ENCODE results near the gene QRICH2. TPM values are rescaled to one million over a fixed set of nuclear protein-coding genes. Genes with fewer than 3 reads are reported as not detected.

QRICH2 gene
- total RNA-seq, 2 experiments from 2014 or later: 7.2 to 9.4 TPM

DNA sequence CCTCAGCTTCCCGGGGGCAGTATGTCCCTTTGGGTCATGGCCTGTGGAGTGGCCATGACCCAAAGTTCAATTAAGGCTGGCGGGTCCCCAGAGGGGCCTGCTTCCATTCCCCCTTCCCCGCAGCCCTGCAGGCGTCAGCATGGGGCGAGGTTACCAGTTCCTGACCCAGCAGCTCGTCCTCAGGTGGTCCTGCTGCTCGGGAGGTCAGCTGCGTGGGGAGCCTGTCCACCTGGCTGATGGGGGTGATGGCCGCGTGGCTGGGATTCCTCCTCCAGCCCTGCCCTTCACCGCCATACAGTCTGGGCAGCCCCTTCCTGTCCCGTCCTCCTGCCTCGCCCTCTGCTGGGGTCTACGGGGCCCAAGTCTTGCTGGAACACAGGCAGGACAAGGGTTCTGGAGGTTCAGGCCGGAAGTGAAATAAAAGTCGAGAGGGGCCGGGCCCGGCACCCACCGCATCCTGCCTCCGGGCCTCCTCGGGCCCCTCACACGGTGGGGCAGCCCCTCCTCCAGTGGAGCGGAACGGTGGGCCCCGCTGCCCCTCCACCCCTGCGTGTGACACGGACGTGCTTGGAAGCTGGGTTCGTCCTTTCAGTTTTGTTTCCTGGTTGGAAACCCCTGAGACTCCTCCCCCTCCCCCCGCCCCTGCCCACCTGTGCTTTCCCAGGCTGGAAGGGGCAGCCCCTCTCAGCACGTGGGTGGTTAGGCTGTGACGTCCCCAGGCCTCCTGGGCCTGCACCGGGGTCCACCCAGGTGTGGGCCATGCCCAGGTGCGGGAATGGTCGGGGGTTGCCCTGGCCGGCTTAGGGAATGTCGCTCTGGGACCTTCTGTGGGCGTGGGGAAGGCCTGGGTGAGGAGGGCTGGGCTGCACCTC lies 36.2 kb downstream of the QRICH2 start:
- Histone ChIP-seq H3K79me2 (ENCODE audit: insufficient read depth, low read depth, low read length) (peaks cover 30% of the 10 kb centered on the region), H3K36me3 (ENCODE audit: insufficient read depth, low read length) (peaks cover 19% of the 10 kb centered on the region; the same call in 1 of the 2 replicates), H3K4me2 (ENCODE audit: low read length) (peak overlapping the region; percentile 77), H4K20me1 (ENCODE audit: insufficient read depth, low read length) (no peaks in the 10 kb centered on the region), H3K27ac (ENCODE audit: low read depth, low read length, poor library complexity, severe bottlenecking) (peak overlapping the region; percentile 85), H3K9me2 (ENCODE audit: insufficient read depth, low read length) (no peaks in the 10 kb centered on the region), H2AFZ (ENCODE audit: low read length) (no peak overlapping the region; the same call in 1 of the 2 replicates), H3K4me1 (ENCODE audit: insufficient read depth, low read length, poor library complexity, severe bottlenecking) (peaks cover 84% of the 10 kb centered on the region), H3K9me3 (ENCODE audit: low read length) (no peaks in the 10 kb centered on the region), H3K4me3 (ENCODE audit: low read depth, low read length, poor library complexity, severe bottlenecking) (peak overlapping the region; percentile 61)
- TF ChIP-seq EZH2phosphoT487 (IDR thresholded peaks at IDR 0.05; ENCODE audit: borderline replicate concordance, low read depth, low read length): no peak
- TF ChIP-seq, protein P1, sequence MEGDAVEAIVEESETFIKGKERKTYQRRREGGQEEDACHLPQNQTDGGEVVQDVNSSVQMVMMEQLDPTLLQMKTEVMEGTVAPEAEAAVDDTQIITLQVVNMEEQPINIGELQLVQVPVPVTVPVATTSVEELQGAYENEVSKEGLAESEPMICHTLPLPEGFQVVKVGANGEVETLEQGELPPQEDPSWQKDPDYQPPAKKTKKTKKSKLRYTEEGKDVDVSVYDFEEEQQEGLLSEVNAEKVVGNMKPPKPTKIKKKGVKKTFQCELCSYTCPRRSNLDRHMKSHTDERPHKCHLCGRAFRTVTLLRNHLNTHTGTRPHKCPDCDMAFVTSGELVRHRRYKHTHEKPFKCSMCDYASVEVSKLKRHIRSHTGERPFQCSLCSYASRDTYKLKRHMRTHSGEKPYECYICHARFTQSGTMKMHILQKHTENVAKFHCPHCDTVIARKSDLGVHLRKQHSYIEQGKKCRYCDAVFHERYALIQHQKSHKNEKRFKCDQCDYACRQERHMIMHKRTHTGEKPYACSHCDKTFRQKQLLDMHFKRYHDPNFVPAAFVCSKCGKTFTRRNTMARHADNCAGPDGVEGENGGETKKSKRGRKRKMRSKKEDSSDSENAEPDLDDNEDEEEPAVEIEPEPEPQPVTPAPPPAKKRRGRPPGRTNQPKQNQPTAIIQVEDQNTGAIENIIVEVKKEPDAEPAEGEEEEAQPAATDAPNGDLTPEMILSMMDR (conservative IDR thresholded peaks at IDR 0.05; ENCODE audit: low read length): no peak
- ChIA-PET CTCF (ENCODE audit: unreplicated experiment) (interaction anchor here (1.8 kb wide), 1 partner anchor 8 kb away, joined by 7 read pairs; no protein-coding TSS in a partner anchor), POLR2A (interaction anchor here (0.5 to 7.6 kb wide), 6 partner anchors 10 to 697 kb away, joined by 3 to 72 read pairs (median 5); partner anchors contain the start of gene UBALD2)
- peak; percentile 89 for DNase-seq (ENCODE audit: low spot score)
- intact Hi-C loops (cut with micrococcal nuclease; ENCODE audit: unreplicated experiment): loop anchor here (2.0 kb wide), 1 partner anchor 127 kb away; no protein-coding TSS in a partner anchor
- BruUV-seq (replicated peaks): no TSS peak

DNA sequence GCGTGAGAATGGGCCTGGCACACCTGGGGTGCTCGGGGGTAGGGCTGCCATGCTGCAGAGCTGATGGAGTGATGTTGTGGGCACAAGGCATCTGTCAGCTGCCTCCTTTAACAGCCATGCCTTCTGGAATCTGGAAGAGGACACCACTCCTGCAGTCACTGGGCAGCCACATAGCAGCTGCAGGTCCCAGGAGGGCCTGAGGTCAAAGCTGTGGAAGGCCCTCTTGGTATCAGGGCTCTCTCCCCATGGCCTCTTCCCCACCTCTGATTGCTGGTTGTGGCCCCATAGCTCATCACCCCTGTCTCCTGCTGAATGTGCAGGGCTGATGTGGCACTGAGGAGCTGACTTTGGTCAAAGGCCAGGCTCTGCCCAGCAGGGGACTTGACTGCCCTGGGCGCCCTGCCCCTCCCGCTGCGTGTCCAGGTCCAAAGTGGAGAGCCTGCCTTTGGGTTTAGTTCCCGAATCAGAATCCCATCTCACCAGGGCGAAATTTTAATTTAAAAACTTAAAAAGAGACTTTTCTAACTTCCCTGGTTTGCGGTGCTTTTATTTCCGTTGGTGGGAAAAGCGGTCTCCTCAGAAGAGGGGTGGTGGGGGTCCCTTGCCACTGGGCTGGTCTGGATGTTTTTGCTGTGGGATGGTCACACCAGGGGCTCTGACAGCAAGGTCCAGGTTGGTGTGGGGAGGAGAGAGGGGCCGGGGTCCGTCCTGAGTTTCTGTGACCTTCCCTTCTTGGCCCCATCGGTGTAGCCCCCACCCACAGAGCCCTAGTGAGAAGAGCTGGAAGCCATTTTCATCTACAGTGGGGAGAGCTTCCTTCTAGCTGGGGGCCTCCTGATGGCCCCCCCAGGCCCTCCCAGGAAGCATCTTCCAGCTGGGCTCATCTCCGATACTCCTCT lies 37.1 kb downstream of the QRICH2 start:
- no peaks in the 10 kb centered on the region for H4K20me1 ChIP-seq (ENCODE audit: insufficient read depth, low read length)
- BruUV-seq (replicated peaks): no TSS peak
- H3K36me3 ChIP-seq (ENCODE audit: insufficient read depth, low read length): peaks cover 26% of the 10 kb centered on the region
- ChIA-PET CTCF (ENCODE audit: unreplicated experiment) (interaction anchor here (1.8 kb wide), 1 partner anchor 9 kb away, joined by 7 read pairs; no protein-coding TSS in a partner anchor), POLR2A (interaction anchor here (0.7 to 7.6 kb wide), 5 partner anchors 9 to 146 kb away, joined by 3 to 72 read pairs (median 4); partner anchors contain the start of gene UBALD2)
- peaks cover 39% of the 10 kb centered on the region for H3K79me2 ChIP-seq (ENCODE audit: insufficient read depth, low read depth, low read length)
- no peak overlapping the region for H2AFZ ChIP-seq (ENCODE audit: low read length)
- H3K27ac ChIP-seq (ENCODE audit: low read depth, low read length, poor library complexity, severe bottlenecking): peak overlapping the region; percentile 85
- peak overlapping the region; percentile 61 for H3K4me3 ChIP-seq (ENCODE audit: low read depth, low read length, poor library complexity, severe bottlenecking)
- intact Hi-C loops (cut with micrococcal nuclease; ENCODE audit: unreplicated experiment): no loop called here
- DNase-seq (ENCODE audit: low spot score): peak; percentile 47
- no peaks in the 10 kb centered on the region for H3K9me3 ChIP-seq (ENCODE audit: low read length)
- no peaks in the 10 kb centered on the region for H3K9me2 ChIP-seq (ENCODE audit: insufficient read depth, low read length)
- H3K4me2 ChIP-seq (ENCODE audit: low read length): peak overlapping the region; percentile 77
- no peak for TF ChIP-seq EZH2phosphoT487 (IDR thresholded peaks at IDR 0.05; ENCODE audit: borderline replicate concordance, low read depth, low read length)
- TF ChIP-seq, protein P1 (conservative IDR thresholded peaks at IDR 0.05; ENCODE audit: low read length): no peak
- H3K4me1 ChIP-seq (ENCODE audit: insufficient read depth, low read length, poor library complexity, severe bottlenecking): peaks cover 90% of the 10 kb centered on the region
